CD4-positive, alpha-beta T cell treated with Interleukin-1 beta for 1 hour (primary cell): Measurements from ENCODE around the gene LIN28B.
"Not testable (repeated sequence)": the region's sequence is repeated elsewhere in the genome, so short reads cannot be mapped to it uniquely, and the experiment has no call there.

ENCODE experiments used
- DNase-seq, 2 donors: peaks; one replicate each; pipeline ENCODE4 v3.0.0-alpha.2; 2020 to 2022

The LIN28B gene

DNA sequence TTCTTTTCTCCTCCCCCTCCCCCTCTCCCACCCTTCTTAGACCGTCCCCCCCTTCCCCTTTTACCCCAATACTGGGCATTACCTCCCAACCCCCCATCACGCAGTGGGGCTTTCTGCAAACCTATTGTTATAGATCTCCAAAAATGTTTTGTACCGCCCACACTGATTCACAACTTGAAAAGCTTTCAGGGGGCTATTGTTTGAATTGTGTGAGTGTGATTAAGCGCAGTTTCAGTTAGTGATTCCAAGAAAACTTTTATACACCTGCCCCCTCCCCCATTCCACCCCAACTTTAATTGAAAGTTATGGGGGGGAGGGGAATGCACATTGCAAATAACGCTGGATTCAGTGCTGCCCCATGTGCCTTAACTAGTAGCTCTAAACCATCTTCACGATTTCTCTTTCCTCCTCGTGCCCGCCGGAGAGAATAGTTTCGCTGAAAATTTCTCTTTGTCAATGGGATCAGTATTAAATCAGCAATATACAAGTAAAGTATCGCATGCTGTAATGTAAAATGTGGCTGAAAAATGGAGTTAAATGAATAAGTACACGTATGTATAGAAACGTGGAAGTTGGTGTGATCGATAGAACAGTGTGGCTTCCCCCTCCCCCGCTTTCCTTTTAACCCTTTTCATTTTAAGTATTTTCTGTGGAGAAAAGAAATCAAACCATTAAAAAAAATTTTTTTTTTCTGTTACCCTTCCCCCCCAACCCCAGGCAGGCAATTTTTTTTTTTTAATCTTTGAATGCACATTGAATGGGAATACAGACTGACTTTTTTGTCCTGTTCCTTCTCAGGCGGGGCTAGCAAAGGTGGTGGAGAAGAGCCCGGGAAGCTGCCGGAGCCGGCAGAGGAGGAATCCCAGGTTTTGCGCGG, 632 bp downstream of the LIN28B start:
- DNase-seq, result no peak

DNA sequence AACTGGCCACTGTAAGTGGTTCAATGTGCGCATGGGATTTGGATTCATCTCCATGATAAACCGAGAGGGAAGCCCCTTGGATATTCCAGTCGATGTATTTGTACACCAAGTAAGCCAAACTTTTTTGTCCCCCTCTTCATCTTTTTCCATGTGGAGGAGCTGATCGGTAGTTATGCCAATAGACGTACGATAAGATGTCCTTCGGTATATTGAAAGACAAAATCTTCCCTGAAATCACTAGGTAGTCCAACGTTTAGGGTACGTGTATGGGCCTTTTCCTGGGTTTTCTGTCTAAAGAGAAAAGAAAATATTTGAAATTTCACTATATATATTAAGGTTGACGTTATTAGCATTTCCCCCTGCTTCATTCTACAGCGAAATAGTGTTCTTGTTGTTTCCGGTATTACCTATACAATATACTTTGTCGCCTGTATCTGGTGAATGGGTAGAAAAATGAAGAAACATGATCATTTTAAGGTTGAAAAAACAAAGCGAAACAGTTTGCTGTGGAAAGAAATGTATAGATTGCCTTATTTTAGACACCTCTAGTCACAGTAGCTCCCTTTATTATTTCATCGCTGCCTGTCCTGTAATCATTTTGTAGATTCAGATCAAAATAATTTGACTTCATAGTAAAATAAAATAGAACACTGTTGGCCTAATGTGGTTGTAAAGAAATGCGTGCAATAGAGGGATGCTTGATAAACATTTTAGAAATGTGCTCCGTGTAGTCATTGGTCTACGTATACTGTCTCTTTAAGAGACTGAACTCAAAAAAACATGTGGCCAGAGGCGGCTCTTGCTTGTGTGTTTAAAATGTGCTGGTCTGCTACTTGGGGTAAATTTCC, 1.5 kb downstream of the LIN28B start:
- no peak for DNase-seq

DNA sequence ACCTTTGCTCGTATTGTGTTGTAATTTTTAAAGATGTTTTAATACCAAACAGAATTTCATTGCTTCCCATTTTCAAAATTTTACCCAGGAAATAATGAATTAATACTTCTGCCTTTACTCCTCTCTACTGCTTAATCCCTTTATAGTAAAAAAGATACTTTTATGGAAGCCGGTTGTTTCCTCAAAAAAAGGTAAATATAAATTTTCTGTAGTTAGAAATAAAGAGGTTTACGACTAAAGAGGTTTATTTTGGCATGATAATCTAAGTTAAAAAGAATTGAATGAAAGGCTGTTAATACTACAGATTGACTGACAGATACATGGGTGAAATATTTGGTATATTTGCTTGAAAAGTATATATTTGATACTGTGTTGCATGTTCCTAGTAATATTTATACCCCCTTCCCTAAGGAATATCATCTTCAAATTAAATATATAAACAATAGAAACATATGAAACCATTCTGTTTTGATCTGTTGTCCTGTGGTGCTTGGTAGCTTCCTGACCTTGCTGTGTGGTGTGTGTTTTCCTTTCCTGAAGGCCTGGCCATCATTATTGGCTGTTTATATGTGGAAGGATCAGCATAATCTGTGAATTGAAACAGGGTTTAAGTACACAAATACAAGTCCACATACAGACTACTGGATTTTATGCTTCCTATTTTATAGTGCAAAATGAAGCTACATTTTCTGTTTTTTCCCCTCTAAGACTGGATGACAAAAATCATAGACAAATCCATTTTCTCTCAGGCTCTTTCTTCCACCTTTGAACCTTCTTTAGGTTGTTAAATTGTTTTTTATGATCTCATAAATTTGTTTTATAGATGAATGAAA, 2.3 kb downstream of the LIN28B start:
- DNase-seq, result no peak

DNA sequence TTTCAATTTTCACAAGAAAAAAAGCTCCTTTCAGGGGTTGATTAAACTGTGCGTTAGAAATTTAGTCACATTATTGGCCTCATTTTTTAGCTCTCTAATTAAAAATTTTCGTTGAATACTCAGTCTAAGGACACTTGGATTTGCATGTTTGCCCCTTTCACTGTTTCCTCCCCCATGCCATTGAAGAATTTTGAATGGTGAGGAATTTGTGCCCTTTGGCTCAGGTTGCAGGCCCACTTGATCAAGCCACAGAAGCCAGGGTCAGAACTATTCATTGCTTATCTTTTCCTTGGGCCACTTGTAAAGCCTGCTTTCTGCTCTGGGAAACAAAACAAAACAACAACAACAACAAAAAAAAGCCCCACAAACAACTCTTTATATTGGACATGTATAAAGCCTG, 12.2 kb downstream of the LIN28B start:
- DNase-seq, result no peak

DNA sequence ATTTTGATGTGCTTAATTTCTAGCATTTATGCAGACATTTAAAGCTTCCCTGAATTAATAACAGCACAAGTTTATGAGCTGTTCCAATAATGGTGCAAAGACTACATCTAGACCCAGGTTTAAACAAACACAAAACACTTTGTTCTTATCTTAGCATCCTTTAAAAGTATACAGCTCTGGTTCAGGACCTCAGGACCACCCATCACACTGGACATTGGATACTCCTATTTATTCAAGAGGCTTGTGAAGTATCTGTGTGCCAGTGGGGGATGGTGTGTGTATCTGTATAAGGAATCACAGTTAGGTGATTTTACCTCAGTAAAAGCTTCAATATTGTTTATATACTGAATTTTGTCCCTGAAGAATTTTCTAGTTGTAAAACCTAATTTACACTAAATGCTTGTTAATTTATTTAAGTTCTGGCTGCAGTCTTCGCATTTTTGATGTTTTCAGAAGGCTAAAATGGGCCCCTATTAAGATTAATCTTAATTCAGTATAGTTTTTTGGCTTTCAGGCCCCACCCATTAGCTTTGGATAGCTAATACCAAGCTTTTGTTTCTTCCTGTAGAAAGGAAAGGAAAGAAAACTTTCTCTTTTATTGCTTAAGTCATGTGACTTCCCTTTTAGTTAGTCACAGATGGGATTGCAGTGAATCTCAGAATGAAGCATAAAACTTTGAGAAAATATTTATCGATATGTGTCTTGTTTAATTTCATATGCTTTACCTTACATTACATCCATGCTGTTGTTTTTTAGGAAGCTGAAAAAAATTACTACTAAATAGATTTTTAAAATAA, 13.1 kb downstream of the LIN28B start:
- DNase-seq, result no peak

DNA sequence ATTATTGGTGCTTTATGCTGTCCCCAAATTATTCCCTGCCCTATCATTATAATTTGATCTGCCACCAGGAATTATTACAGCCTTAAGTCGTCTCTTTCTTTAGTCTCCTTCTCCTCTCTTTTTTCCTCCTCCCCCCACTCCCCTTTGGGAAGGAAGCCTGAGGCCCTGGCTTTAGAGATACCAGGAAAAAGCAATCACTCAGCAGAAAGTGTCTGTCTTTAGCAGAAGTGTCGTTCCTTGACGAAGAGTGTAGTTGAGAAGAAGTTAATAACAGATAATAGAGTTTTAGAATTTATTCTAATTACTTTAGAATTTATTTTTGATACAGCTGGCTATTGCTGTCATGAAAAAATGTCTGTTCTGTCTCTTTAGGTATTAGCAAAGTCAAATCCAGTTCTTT, 16.5 kb downstream of the LIN28B start:
- no peak for DNase-seq

DNA sequence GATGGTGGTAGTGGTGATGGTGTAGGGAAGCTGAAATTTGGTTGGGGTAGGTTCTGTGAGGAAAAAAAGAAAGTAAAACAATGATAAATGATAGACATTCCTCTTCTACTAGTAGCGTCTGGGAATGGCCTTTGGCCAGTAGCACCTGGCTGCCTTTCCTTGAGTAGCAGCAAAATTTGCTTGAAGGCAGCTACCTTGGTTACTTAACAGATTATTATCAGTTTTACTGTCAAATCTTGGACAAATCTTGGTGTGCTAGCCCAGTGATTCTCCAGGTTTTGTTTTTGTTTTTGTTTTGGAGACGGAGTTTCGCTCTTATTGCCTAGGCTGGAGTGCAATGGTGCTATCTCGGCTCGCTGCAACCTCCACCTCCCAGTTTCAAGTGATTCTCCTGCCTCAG, 26.4 kb downstream of the LIN28B start:
- DNase-seq, result no peak

DNA sequence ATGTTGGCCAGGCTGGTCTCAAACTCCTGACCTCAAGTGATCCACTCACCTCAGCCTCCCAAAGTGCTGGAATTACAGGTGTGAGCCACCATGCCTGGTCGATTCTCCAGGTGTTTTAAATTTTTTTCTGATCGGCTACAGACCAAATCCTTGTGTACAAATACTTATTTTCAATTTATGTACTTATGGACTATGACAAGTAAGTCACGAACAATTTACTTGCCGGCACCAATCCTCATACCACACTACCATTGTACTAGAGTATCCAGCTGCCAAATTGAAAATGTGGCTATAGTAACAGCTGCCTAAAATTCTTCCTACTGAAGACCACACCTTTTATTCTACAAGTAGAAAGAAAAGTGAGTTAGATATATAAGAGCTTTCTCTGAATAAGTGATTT, 26.9 kb downstream of the LIN28B start:
- no peak for DNase-seq

DNA sequence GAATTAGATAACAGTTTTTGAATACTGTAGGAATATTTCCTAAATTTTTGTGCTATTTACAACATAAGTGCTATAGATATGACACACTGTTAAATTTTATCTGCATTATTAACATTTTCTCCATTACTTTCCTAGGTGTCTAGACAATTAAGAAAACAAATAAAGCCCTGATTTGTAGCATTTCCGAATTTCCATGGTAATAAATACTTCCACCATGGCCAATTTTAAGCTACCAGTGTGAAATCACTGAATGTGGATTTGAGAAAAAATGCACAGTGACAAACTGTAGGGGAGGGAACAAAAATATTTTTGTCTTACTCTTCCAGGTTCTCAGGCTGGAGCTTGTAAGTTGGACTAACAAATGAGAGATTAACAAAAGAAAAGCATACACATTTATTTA, 27.9 kb downstream of the LIN28B start:
- no peak for DNase-seq

DNA sequence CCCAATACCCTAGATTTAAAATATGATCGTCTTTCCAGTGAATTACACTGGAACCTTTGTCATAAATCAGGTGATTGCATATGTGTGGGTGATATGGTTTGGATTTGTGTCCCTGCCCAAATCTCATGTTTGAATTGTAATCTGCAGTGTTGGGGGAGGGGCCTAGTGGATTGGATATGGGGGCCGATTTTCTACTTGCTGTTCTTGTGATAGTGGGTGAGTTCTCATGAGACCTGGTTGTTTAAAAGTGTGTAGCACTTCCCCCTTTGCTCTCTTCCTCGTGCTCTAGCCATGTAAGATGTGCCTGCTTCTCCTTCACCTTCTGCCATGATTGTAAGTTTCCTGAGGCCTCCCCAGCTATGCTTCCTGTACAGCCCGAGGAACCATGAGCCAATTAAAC, 29.0 kb downstream of the LIN28B start:
- not testable (repeated sequence) for DNase-seq

DNA sequence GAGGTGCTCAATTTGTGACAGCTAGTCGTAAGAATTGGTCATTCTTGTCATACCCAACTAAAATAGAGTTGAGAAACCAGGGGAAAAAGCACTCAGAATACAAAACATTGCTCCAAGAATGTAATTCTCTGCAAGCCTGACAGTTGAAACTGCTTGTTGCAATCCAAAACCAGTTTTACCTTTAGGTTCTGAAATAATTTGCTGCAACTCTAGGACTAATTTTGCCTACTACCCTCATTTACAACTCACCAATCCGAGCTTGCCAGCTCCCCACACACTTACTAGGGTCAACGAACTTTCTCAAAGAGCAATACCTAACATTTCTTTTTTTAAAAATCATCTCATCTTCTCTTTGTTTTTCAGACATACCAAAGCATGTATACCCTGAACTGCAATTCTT, 29.7 kb downstream of the LIN28B start:
- no peak for DNase-seq

DNA sequence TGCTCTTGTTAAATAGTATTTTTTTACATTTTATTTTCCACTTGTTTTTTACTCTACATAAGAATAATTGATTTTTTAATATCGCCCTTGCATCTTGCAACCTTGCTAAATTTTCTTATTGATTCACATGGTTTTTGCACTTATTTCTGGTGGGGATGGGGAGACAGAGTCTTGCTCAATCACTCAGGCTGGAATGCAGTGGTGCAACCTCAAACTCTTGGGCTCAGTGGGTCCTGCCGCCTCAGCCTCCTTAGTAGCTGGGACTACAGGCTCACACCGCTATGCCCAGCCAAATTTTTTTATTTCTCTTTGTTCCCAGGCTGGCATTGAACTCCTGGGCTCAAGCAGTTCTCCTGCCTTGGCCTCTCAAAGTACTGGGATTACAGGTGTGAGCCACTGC, 30.3 kb downstream of the LIN28B start:
- no peak for DNase-seq

DNA sequence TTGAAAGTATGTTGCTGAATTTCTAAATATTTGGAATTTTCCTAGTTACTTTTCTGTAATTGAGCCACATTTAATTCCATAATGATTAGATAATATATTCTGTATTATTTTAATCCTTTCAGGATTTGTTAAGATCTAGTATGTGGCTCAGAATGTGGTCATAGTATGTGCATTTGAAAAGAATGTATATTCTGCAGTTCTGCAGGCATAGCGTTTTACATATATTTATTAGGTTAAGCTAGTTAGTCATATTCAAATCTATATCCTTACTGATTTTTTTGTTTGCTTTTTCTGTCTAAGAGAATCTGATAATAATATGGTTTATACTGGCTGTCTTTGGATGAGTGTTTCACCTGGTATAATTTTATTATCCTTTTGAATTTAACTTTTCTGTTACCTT, 33.2 kb downstream of the LIN28B start:
- no peak for DNase-seq

DNA sequence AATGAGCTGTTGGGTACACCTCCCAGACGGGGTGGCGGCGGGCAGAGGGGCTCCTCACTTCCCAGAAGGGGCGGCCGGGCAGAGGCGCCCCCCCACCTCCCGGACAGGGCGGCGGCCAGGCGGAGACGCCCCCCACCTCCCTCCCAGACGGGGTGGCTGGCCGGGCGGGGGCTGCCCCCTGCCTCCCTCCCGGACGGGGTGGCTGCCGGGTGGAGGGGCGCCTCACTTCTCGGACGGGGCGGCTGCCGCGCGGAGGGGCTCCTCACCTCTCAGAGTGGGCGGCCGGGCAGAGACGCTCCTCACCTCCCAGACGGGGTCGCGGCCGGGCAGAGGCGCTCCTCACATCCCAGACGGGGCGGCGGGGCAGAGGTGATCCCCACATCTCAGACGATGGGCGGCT, 34.2 kb downstream of the LIN28B start:
- DNase-seq, result not testable (repeated sequence)

DNA sequence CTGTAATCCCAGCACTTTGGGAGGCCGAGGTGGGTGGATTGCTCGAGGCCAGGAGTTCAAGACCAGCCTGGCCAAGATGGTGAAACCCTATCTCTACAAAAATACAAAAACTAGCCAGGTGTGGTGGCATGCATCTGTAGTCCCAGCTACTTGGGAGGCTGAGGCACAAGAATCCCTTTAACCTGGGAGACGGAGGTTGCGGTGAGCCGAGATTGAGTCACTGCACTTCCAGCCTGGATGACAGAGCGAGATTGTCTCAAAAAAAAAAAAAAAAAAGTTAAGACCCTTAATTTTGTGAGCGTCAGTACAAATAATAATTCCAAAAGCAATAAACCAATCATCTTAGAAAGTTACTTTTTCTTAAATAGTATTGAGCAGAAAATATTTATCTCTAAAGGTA, 36.7 kb downstream of the LIN28B start:
- DNase-seq, result not testable (repeated sequence)

DNA sequence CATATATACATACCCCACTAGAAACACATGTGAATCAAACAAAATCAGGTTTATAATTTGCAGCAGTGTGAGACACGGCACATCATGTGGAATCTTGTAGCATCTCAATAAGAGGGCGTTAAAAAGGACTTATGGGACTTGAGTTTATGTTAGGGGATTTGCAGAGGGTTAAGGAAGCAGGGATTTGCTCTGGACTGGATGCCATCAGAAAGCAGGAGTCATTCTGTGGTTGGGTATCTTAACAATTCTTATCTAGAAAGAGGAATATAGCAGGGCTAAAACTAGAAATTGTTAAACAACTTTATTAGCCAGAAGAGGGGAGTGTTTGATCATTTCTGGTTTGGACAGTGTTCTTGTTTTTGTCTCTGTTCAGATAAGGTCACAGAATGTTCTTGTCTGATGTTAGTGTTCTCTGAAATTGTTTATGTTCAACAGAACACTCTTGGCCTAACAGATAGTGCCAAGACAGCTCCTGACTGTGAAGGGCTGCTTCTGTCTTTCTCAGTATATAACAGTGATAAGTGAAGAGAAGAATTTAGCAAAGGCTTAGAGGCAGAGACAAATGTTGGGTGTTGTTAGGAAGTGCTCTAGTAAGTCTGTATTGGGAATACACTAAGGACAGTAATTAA, 39.2 kb downstream of the LIN28B start:
- DNase-seq, result no peak

DNA sequence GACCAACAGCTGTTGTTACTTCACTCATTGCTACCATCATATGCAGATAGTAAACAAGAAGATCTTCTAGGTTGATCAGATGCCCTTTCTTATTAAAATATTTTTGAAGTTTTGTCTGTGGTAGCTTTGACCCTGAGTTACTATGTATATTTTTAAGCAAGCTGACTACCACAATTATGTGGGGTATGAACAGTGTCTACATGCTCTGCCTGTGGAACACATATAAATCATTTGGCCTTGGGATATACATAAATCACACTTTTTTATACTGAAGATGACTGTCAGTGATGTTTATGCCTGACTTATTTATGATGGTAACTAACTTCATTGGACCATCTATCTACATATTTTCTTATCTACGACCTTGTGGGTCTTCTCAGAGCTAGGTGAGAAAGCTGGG, 44.2 kb downstream of the LIN28B start:
- no peak for DNase-seq

DNA sequence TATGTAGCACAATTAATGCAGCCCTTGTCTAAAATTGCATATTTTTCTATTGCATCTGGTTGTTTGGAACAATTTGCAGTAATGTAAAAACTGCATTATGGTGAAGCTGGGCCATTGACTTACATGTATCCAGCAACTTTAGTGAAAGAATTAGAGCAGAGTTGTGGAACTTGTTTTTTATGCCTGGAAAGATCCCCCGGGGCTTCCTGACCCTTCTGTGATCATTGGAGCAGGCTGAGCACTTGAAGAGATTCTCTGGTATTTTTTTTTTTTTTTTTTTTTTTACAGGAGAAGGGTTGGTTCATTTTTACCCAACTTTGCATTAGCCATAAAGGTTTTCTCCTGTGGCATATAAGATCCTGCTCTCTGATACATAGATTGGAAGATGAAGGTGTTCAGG, 45.0 kb downstream of the LIN28B start:
- no peak for DNase-seq

DNA sequence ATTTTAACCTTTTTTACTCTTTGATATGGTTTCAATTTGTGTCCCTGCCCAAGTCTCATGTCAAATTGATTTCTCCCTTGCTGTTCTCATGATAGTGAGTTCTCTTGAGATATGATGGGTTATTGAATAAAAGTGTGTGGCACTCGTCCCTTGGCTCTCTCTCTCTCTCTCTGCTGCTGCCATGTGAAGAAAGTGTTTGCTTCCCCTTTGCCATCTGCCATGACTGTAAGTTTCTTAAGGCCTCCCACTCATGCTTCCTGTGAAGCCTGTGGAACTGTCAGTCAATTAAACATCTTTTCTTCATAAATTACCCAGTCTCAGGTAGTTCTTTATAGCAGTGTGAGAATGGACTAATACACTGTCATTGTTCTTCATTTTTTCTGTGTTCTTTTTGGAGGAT, 48.5 kb downstream of the LIN28B start:
- no peak for DNase-seq

DNA sequence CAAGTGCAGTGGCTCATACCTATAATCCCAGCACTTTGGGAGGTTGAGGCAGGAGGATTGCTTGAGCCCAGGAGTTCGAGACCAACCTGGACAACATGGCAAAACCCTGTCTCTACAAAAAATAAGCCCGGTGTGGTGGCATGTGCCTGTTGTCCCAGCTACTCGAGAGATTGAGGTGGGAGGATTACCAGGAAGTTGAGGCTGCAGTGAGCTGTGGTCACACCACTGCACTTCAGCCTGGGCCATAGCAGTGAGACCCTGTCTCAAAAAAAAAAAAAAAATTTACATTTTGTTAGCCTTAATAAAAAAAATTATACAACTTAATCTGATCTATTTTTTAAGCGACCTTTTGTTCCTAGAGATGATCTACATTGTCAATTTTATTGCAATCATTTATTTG, 56.6 kb downstream of the LIN28B start:
- DNase-seq, result not testable (repeated sequence)

DNA sequence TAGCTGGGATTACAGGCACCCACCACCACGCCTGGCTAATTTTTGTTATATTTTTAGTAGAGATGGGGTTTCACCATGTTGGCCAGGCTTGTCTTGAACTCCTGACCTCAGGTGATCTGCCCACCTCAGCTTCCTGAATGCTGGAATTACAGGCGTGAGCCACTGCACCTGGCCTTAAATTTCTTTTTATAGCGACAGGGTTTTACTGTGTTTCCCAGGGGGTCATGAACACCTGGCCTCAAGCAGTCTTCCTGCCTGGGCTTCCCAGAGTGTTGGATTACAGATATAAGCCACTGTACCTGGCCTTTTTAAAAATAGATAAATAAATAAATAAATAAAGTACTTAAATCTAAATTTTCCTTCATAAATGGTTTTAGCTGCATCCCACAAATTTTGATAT, 57.5 kb downstream of the LIN28B start:
- no peak for DNase-seq

DNA sequence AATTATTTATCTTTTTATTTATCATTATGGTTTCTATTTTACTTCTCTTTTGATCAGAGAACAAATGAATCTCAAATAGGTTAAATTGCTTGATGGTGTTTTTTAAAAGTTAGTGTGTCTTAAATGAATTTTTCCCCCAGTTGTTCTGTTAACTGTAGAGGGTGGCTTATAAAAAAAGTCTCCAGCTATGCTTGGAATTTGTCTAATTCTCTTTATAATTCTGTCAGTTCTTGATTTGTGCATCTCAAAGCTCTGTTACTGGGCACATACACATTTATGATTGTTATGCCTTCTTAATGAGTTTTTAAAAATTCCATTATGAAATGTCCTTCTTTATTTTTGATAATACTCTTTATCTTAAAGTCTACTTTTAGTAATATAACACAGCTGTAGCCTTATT, 58.0 kb downstream of the LIN28B start:
- DNase-seq, result no peak
